SK-N-MC (cell line): ENCODE measurements around the gene SMARCC1.

ENCODE experiments used
- EZH2 ChIP-seq: fragments of 200-600 bp; sonication (generic); IDR thresholded peaks from one replicate; pipeline ENCODE4 v1.6.1; 2017; ENCODE audit warnings: antibody characterized with exemption
- POLR2AphosphoS5 ChIP-seq: IDR thresholded peaks from 2 replicates; pipeline ENCODE4 v1.6.1; 2012; ENCODE audit warnings: mild to moderate bottlenecking, low read depth, low read length, borderline replicate concordance

DNA sequence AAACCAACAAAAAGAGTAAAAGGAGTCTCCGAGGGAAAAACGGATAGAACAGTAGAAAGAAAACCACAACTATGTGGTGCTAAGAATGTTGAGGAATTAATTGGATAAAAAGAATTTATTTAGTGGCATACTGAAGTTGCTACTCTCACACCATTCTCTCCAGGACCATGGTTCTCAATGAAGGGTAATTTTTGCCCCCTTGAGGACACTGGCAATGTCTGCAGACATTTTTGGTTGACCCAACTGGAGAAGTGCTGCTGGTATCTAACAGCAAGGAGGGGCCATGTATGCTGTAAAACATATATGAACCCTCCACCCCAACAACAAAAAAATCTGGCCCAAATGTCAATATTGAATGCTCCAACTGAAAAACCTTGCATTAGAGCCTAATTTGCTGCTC lies 117.2 kb downstream of the SMARCC1 start:
- TF ChIP-seq EZH2: no peak
- TF ChIP-seq POLR2AphosphoS5: no peak
